Erythroblast (primary cell): ENCODE measurements around the gene RAB3C.

Source experiments
- DNase-seq, 2 experiments: peaks; one replicate each; lab custom pipeline; 2025; lab: John Stamatoyannopoulos, UW
- GATA1 ChIP-seq: IDR thresholded peaks from 2 replicates; pipeline ENCODE4 v1.6.1; 2011; ENCODE audit warnings: low read depth, mild to moderate bottlenecking, control low read depth, low read length, moderate library complexity
- POLR2A ChIP-seq: IDR thresholded peaks from 2 replicates; pipeline ENCODE4 v1.6.1; 2011; ENCODE audit warnings: mild to moderate bottlenecking, low read length

The RAB3C gene

GRCh38 chr5:58751222-58751837 is 168.5 kb downstream of the RAB3C start:
- TF ChIP-seq GATA1 (no peak), POLR2A (no peak)
- DNase-seq = peak; percentile 54 to 64

DNA sequence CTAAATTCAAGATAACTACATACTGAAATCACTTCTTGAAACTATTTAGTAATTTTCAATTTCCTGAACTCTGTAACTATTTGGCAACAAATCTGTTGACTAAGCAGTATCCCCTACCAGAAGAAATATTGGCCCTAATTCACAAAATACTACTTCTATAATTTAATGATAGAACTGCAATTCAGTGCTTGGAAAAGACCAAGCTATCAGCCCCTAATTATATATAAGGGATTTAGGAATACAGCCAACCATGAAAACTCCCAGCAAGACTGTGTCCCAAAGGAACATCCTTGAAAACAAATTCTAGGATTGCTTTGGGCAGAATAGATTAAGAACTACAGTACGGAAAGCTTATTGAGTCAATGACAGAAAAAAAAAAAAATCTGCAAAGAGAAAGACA is 169.2 kb downstream of the RAB3C start:
- no peak for TF ChIP-seq POLR2A
- TF ChIP-seq GATA1 = no peak
- no peak for DNase-seq

- no peak for TF ChIP-seq POLR2A
- TF ChIP-seq GATA1 = no peak
- no peak for DNase-seq
Measured at GRCh38 chr5:58753446-58753845, 170.6 kb downstream of the RAB3C start.

DNA sequence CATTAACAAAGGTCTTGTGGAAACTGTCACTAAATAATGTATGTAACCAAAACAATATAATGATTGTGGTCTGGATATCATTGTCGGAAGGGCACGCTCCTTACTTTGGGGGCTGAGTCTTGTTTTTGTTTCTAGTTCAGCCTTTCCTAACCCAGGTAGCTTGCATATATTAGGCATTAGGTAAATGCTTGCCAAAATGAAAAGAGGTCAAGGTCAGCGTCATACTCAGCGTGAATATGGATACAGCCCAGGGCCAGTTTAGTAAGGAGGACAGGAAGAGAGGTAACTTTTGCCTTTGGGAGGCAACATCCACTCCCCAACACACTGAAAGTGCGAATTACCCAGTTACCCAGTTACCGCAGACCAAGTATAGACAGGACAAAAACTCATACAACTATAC is 171.4 kb downstream of the RAB3C start:
- TF ChIP-seq POLR2A (no peak), GATA1 (no peak)
- DNase-seq = no peak

DNA sequence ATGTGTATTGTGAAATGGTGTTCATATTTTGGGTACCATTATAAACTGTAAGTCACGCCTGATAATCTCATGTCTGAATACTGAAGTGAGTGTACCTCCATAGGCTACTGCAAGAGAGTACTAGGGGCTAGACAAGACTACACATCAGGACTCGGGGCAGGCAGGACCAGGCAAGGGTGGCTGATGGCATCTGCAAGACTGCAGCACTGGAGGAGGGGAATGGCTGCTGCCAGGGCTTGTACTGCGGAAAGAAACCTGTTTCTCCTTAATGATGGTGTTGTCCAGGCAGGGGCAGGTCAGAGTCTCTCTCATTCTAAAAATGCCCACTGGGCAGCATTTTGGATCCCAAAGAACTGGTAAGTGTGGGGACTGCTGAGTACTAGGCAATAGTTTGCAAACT is 172.5 kb downstream of the RAB3C start:
- TF ChIP-seq GATA1 (no peak), POLR2A (no peak)
- no peak for DNase-seq

- DNase-seq = peak; percentile 33 to 40
- no peak for TF ChIP-seq POLR2A
- no peak for TF ChIP-seq GATA1
Measured at GRCh38 chr5:58759745-58760144, 176.9 kb downstream of the RAB3C start.

DNA sequence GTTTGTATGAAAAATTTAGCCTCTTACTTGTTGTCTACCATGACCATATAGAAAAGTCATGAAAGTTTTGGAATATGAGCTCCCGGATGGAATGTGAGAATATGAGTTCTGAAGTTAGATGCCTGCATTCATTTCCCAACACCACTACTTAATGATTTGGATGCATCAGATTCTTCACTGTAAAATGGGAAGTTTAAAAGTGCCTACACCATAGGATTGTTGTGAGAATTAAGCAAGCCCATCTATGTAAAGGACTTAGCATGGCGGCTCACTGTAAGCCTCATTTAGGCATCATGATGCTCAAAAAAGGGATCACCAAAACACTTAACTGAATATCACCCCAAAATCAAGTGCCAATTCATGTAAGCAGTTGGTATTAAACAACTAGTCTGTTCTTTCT is 177.3 kb downstream of the RAB3C start:
- DNase-seq = no peak
- TF ChIP-seq POLR2A = no peak
- no peak for TF ChIP-seq GATA1

DNA sequence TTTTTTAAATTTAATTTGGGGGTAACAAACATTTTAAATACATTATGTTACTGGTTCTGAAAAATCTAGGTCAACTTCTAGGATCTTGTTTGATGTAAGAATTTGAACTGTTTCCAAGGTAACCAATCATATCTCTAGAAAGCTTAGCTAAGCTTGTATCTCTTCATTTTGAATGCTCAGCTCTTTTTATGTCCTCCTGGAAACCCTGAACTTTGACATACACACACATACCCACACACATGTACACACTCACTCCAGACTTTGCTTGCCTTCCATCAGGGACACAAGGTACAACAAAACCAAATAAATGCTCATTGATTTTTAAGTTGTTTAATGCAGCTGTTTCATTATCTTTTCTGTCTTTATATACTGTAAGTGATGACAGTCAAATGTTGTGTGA is 178.5 kb downstream of the RAB3C start:
- no peak for DNase-seq
- TF ChIP-seq POLR2A (no peak), GATA1 (no peak)

GRCh38 chr5:58763390-58763789 is 180.5 kb downstream of the RAB3C start:
- DNase-seq = no peak
- TF ChIP-seq POLR2A (no peak), GATA1 (no peak)

- no peak for DNase-seq
- no peak for TF ChIP-seq GATA1
- TF ChIP-seq POLR2A = no peak
Measured at GRCh38 chr5:58764199-58764598, 181.3 kb downstream of the RAB3C start.

- no peak for DNase-seq
- TF ChIP-seq GATA1 (no peak), POLR2A (no peak)
Measured at GRCh38 chr5:58765058-58765457, 182.2 kb downstream of the RAB3C start.

DNA sequence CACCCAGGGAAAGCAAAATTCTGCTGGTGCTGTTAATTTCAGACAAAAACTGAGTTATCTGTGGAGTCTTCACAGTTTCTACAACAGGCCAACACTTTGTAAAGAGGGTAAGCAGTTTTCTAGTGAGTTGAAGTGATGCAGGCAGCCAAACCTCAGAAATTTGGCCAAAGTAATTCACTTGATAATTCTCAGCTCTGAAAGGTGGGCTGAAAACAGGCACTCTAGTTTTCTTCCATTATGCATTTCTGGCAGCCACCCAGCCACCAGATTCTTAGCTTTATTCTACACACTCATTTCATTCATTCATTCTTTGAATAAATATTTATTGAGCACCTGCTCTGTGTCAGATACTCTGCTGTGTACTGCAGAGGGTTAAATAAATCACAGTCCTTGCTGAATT is 184.2 kb downstream of the RAB3C start:
- DNase-seq = no peak
- TF ChIP-seq GATA1 (no peak), POLR2A (no peak)

GRCh38 chr5:58770136-58770535 is 187.3 kb downstream of the RAB3C start:
- no peak for DNase-seq
- TF ChIP-seq POLR2A (no peak), GATA1 (no peak)

GRCh38 chr5:58771796-58772195 is 188.9 kb downstream of the RAB3C start:
- no peak for TF ChIP-seq GATA1
- DNase-seq = no peak

- TF ChIP-seq POLR2A = no peak
- no peak for TF ChIP-seq GATA1
- DNase-seq = no peak
Measured at GRCh38 chr5:58773744-58774441, 191.0 kb downstream of the RAB3C start.
